Ascending aorta (tissue), 2 donors: Measurements from ENCODE around the gene PACSIN3. TPM values are rescaled to one million over a fixed set of nuclear protein-coding genes. Genes with fewer than 3 reads are reported as not detected.

Experiments used
- DNase-seq, 2 donors: peaks; one replicate each; pipeline ENCODE4 v3.0.0-alpha.2; 2019; ENCODE audit warnings: low spot score in 2 of 2
- H3K27ac ChIP-seq, 2 donors: fragments of 200-600 bp; sonication (generic); one replicate each; pipeline ENCODE4 v1.5.1; 2016 to 2017; ENCODE audit warnings: mild to moderate bottlenecking in 1 of 2
- H3K27me3 ChIP-seq: fragments of 200-600 bp; sonication (generic); one replicate; pipeline ENCODE4 v1.5.1; 2017
- H3K36me3 ChIP-seq, 2 donors: fragments of 200-600 bp; sonication (generic); one replicate each; pipeline ENCODE4 v1.5.1; 2016
- H3K4me1 ChIP-seq, 2 donors: fragments of 200-600 bp; sonication (generic); one replicate each; pipeline ENCODE4 v1.5.1; 2016 to 2017; ENCODE audit warnings: mild to moderate bottlenecking in 1 of 2
- H3K4me3 ChIP-seq, 2 donors: fragments of 200-600 bp; sonication (generic); one replicate each; pipeline ENCODE4 v1.5.1; 2016 to 2017; ENCODE audit warnings: mild to moderate bottlenecking in 1 of 2
- H3K9me3 ChIP-seq, 2 donors: fragments of 200-600 bp; sonication (generic); one replicate each; pipeline ENCODE4 v1.5.1; 2016
- intact Hi-C: fragments of 100-400 bp; cut with DNase I; formaldehyde crosslinking; loops from one replicate; pipeline ENCODE4 v1.15.1; 2023
- total RNA-seq: library from RNA; depleted of rRNA; stranded (reverse); fragments of >200 nt; gene quantifications from one replicate; pipeline ENCODE4 v1.1.0, GENCODE V29; 2016
- TF ChIP-seq, protein P1 (sequence below), 3 experiments: fragments of 200-600 bp in 2 of 3; fragments of 450-650 bp in 1 of 3; sonication (generic) in 2 of 3; IDR thresholded peaks; one replicate each; pipeline ENCODE4 v1.5.1; 2016 to 2019; ENCODE audit warnings: antibody characterized with exemption in 3 of 3, mild to moderate bottlenecking in 1 of 3, moderate library complexity in 1 of 3

Gene PACSIN3
- total RNA-seq, 1 donor from 2014 or later, result 32.7 TPM

GRCh38 chr11:47160753-47161133 is 25.5 kb downstream of the PACSIN3 start:
- H3K36me3 ChIP-seq, result peaks cover 20 to 39% of the 10 kb centered on the region in 2 donors
- TF ChIP-seq, protein P1, sequence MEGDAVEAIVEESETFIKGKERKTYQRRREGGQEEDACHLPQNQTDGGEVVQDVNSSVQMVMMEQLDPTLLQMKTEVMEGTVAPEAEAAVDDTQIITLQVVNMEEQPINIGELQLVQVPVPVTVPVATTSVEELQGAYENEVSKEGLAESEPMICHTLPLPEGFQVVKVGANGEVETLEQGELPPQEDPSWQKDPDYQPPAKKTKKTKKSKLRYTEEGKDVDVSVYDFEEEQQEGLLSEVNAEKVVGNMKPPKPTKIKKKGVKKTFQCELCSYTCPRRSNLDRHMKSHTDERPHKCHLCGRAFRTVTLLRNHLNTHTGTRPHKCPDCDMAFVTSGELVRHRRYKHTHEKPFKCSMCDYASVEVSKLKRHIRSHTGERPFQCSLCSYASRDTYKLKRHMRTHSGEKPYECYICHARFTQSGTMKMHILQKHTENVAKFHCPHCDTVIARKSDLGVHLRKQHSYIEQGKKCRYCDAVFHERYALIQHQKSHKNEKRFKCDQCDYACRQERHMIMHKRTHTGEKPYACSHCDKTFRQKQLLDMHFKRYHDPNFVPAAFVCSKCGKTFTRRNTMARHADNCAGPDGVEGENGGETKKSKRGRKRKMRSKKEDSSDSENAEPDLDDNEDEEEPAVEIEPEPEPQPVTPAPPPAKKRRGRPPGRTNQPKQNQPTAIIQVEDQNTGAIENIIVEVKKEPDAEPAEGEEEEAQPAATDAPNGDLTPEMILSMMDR (IDR thresholded peaks at IDR 0.05), result no peak
- peaks cover 0 to 3% of the 10 kb centered on the region in 2 donors for H3K4me1 ChIP-seq
- no peak for DNase-seq
- H3K27me3 ChIP-seq, result no peaks in the 10 kb centered on the region
- no peak overlapping the region for H3K27ac ChIP-seq
- H3K4me3 ChIP-seq, result no peak overlapping the region
- no peaks in the 10 kb centered on the region for H3K9me3 ChIP-seq
- intact Hi-C loops, result no loop called here

DNA sequence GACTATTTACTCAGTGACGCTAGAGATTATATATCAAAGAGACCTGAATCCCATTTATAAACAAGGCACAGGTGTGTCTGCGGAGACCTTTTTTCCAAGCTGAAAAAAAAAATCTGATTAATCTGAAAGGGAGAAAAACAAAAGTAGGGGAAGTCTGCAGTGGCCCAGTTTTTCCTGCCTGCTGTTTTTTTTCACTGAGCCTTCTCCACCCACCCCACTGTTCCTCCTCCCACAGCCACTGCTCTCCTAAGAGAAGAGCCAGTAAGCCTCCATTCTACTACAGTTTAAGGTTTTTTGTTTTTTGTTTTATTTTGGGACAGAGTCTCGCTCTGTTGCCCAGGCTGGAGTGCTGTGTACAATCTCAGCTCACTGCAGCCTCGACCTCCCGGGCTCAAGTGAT is 28.0 kb downstream of the PACSIN3 start:
- Histone ChIP-seq H3K4me1 (peaks cover 0 to 3% of the 10 kb centered on the region in 2 donors), H3K27ac (no peak overlapping the region), H3K4me3 (no peak overlapping the region), H3K36me3 (peaks cover 0 to 24% of the 10 kb centered on the region in 2 donors), H3K9me3 (no peaks in the 10 kb centered on the region), H3K27me3 (no peaks in the 10 kb centered on the region)
- no peak for DNase-seq
- TF ChIP-seq, protein P1 (IDR thresholded peaks at IDR 0.05), result no peak
- intact Hi-C loops, result no loop called here

DNA sequence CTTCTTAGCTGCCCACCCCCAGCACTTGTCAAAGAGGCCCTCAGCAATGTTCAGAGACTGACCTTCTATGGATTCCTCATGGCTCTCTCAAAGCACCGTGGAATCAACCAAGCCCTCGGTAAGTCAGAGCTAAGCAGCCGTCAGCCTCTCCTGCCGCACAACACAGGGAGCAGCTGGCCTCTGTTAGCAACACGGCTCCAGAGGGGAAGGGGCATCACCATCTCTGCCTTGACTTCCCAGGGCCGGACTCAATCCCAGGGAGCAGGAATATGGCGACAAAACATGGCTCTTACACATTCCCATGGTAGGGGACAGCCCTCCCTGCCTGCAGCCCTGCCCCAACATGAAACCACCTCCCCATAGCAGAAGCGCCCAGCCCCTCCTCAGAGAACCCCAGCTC is 28.4 kb downstream of the PACSIN3 start:
- H3K36me3 ChIP-seq, result peaks cover 0 to 24% of the 10 kb centered on the region in 2 donors
- intact Hi-C loops, result no loop called here
- no peaks in the 10 kb centered on the region for H3K9me3 ChIP-seq
- TF ChIP-seq, protein P1 (IDR thresholded peaks at IDR 0.05), result no peak
- DNase-seq, result no peak
- peaks cover 0 to 3% of the 10 kb centered on the region in 2 donors for H3K4me1 ChIP-seq
- H3K27ac ChIP-seq, result no peak overlapping the region
- no peak overlapping the region for H3K4me3 ChIP-seq
- H3K27me3 ChIP-seq, result no peaks in the 10 kb centered on the region

GRCh38 chr11:47156951-47157350 is 29.3 kb downstream of the PACSIN3 start:
- H3K27me3 ChIP-seq, result no peaks in the 10 kb centered on the region
- H3K27ac ChIP-seq, result no peak overlapping the region
- no peak overlapping the region for H3K4me3 ChIP-seq
- intact Hi-C loops, result no loop called here
- H3K36me3 ChIP-seq, result peaks cover 0 to 24% of the 10 kb centered on the region in 2 donors
- no peaks in the 10 kb centered on the region for H3K9me3 ChIP-seq
- DNase-seq, result no peak
- peaks cover 0 to 3% of the 10 kb centered on the region in 2 donors for H3K4me1 ChIP-seq
- TF ChIP-seq, protein P1 (IDR thresholded peaks at IDR 0.05), result no peak

DNA sequence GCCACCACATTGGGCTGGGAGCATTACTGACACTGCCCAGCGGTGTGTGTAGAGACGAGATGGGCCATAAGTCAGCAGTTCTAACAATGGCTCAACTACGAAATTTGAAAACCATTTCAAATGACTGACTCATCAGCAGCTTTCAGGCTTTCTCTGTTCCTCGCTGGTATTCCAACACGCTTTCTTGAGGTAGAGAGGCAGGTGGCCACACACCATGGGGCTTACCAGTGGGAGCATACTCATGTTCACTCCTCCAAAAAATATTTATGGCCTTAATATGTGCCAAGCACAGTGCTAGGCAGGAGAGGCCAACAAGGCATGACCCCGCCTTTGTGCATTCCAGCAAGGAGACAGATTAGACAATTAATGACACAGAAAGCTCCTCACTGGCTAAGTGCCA is 29.9 kb downstream of the PACSIN3 start:
- H3K4me3 ChIP-seq, result no peak overlapping the region
- no peaks in the 10 kb centered on the region for H3K9me3 ChIP-seq
- DNase-seq, result no peak
- H3K4me1 ChIP-seq, result peaks cover 0 to 3% of the 10 kb centered on the region in 2 donors
- H3K36me3 ChIP-seq, result peaks cover 0 to 24% of the 10 kb centered on the region in 2 donors
- intact Hi-C loops, result no loop called here
- no peak overlapping the region for H3K27ac ChIP-seq
- TF ChIP-seq, protein P1 (IDR thresholded peaks at IDR 0.05), result no peak
- H3K27me3 ChIP-seq, result no peaks in the 10 kb centered on the region

DNA sequence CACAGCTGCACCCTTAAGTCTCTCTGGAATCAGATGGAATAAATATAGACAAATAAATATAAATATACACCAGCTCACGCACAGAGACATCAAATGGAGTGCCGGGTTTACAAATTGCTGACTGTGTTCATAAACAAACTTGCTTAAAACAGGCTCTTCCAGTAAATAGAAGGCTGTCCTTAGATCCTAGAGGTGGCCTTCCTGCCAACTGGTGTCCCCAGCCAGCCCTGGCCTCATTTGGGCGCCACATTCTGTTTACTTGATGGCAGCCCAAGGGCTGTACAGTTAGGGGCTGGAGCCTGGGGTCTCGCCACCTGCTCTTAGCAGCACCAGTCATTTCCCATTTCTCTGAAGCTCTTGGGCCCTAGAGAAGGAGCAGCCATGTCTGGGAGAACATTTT is 30.4 kb downstream of the PACSIN3 start:
- intact Hi-C loops, result no loop called here
- Histone ChIP-seq H3K4me1 (peaks cover 0 to 2% of the 10 kb centered on the region in 2 donors), H3K27ac (no peak overlapping the region), H3K9me3 (no peaks in the 10 kb centered on the region), H3K4me3 (no peak overlapping the region), H3K36me3 (peaks cover 0 to 24% of the 10 kb centered on the region in 2 donors), H3K27me3 (no peaks in the 10 kb centered on the region)
- no peak for DNase-seq
- TF ChIP-seq, protein P1 (IDR thresholded peaks at IDR 0.05), result no peak
